Measurements from ENCODE around the gene ATF4.

The ATF4 gene

DNA sequence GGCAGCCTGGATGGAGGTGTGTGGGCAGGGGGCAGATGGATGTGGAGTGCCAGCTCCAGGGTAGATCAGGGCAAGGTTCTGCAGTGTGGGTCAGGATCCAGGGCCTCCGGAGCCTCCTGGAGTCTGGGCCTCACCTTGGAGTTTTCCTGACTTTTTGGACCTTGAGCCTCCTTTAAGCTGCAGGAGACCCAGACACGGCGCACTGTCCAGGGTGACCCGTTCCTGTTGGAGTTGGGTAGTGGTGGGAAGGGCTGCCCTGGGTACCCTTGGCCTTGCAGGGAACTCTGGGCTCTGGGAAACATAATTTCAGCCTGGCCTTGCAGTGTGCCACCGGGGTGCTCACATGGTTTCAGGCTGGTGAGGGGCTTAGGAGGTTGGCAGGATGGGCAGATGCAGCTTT, 46.5 kb upstream of the ATF4 start:
- H3K4me1 ChIP-seq (ENCODE audit: insufficient read depth, low read length, severe bottlenecking): peaks cover 43% of the 10 kb centered on the region
- no peak for TF ChIP-seq EZH2 (IDR thresholded peaks at IDR 0.05; ENCODE audit: borderline replicate concordance, low read length)
- TF ChIP-seq, protein P1, sequence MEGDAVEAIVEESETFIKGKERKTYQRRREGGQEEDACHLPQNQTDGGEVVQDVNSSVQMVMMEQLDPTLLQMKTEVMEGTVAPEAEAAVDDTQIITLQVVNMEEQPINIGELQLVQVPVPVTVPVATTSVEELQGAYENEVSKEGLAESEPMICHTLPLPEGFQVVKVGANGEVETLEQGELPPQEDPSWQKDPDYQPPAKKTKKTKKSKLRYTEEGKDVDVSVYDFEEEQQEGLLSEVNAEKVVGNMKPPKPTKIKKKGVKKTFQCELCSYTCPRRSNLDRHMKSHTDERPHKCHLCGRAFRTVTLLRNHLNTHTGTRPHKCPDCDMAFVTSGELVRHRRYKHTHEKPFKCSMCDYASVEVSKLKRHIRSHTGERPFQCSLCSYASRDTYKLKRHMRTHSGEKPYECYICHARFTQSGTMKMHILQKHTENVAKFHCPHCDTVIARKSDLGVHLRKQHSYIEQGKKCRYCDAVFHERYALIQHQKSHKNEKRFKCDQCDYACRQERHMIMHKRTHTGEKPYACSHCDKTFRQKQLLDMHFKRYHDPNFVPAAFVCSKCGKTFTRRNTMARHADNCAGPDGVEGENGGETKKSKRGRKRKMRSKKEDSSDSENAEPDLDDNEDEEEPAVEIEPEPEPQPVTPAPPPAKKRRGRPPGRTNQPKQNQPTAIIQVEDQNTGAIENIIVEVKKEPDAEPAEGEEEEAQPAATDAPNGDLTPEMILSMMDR (IDR thresholded peaks at IDR 0.05; ENCODE audit: low read length): no peak
- no peak overlapping the region for H3K27ac ChIP-seq (ENCODE audit: low read depth, low read length, poor library complexity, severe bottlenecking)
- H3K9ac ChIP-seq (ENCODE audit: low read length): no peak overlapping the region
- no peaks in the 10 kb centered on the region for H4K20me1 ChIP-seq (ENCODE audit: insufficient read depth, low read length)
- no peak overlapping the region for H3K4me3 ChIP-seq (ENCODE audit: low read depth, low read length, poor library complexity, severe bottlenecking)
- H2AFZ ChIP-seq (ENCODE audit: low read length): no peak overlapping the region
- no peaks in the 10 kb centered on the region for H3F3A ChIP-seq (ENCODE audit: insufficient read depth, low read length)
- H3K36me3 ChIP-seq (ENCODE audit: insufficient read depth, low read length): peaks cover 59% of the 10 kb centered on the region
- no peaks in the 10 kb centered on the region for H3K9me2 ChIP-seq (ENCODE audit: low read depth, low read length)
- H3K9me3 ChIP-seq (ENCODE audit: low read length): no peaks in the 10 kb centered on the region
- peaks cover 4% of the 10 kb centered on the region; the same call in 1 of the 2 replicates for H3K79me2 ChIP-seq (ENCODE audit: insufficient read depth, low read length)
- H3K4me2 ChIP-seq (ENCODE audit: low read length): no peak overlapping the region
- no peaks in the 10 kb centered on the region for H3K27me3 ChIP-seq (ENCODE audit: insufficient read depth, low read length)

DNA sequence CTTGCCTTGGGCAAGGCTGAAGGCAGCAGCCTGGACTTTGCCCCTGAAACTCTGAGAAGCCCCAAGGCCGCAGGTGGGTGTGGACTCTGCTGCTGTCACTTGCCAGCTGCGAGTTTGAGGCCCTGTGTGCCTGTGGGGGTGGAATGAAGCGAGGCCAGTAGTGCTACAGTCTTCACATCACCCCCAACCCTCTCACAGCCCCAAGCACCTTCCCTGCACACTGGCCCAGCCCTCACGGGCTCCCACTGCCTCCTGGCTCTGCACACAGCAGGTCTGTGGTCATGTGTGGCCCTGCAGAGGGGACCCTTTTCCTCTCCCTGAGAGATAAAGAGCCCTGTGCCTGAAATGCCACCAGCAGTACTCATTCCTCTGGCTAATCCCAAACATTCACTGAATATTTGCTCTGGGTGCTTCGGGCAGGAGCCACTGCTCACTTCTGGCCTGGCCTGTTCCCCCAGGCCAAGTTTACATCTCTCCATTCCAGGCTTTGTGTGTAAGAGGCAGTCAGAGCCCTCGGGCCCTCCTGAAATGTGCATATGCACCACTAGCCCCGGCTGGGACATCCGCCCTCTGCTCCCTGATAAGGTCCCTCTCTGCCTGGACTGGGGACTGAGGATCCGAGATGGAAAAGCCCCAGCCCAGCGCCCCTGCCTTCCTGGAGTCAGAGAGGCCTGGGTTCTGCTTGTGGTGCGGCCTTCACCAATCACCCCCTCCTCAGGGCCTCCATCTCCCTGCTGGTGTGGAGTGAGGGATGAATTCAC, 45.8 kb upstream of the ATF4 start:
- Histone ChIP-seq H3K36me3 (ENCODE audit: insufficient read depth, low read length) (peaks cover 66% of the 10 kb centered on the region), H3K27me3 (ENCODE audit: insufficient read depth, low read length) (no peaks in the 10 kb centered on the region), H3F3A (ENCODE audit: insufficient read depth, low read length) (no peaks in the 10 kb centered on the region), H3K4me3 (ENCODE audit: low read depth, low read length, poor library complexity, severe bottlenecking) (no peak overlapping the region), H3K79me2 (ENCODE audit: insufficient read depth, low read length) (0 out of 2 replicates have a peak, but pooled peaks cover 4% of the 10 kb centered on the region), H3K4me2 (ENCODE audit: low read length) (no peak overlapping the region), H3K27ac (ENCODE audit: low read depth, low read length, poor library complexity, severe bottlenecking) (no peak overlapping the region), H3K9ac (ENCODE audit: low read length) (no peak overlapping the region), H4K20me1 (ENCODE audit: insufficient read depth, low read length) (no peaks in the 10 kb centered on the region), H2AFZ (ENCODE audit: low read length) (no peak overlapping the region), H3K9me2 (ENCODE audit: low read depth, low read length) (no peaks in the 10 kb centered on the region), H3K9me3 (ENCODE audit: low read length) (no peaks in the 10 kb centered on the region), H3K4me1 (ENCODE audit: insufficient read depth, low read length, severe bottlenecking) (peaks cover 37% of the 10 kb centered on the region)
- TF ChIP-seq EZH2 (IDR thresholded peaks at IDR 0.05; ENCODE audit: borderline replicate concordance, low read length): no peak
- TF ChIP-seq, protein P1 (IDR thresholded peaks at IDR 0.05; ENCODE audit: low read length): no peak

DNA sequence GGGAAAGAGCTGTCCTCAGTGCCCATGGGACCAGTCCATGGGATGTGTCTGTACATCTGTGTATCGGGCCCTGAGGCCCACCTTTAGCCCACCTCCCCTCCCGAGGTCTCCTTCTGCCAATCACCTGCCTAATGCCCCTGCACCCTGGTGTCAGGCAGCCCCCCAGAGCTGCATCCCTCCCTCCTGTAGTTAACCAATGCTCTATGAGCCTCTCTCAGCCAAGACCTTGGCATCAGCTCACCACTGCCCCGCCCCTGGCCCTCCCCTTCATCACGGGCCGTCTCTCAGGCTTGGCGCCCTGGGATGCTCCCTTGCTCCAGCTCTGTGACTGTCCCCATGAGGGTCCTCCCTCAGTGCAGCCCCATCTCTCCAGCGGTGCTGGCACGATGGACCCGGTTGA, 45.0 kb upstream of the ATF4 start:
- no peak overlapping the region for H3K27ac ChIP-seq (ENCODE audit: low read depth, low read length, poor library complexity, severe bottlenecking)
- H3K4me2 ChIP-seq (ENCODE audit: low read length): no peak overlapping the region
- H2AFZ ChIP-seq (ENCODE audit: low read length): no peak overlapping the region
- H3K4me1 ChIP-seq (ENCODE audit: insufficient read depth, low read length, severe bottlenecking): peaks cover 28% of the 10 kb centered on the region
- H3K4me3 ChIP-seq (ENCODE audit: low read depth, low read length, poor library complexity, severe bottlenecking): no peak overlapping the region
- no peaks in the 10 kb centered on the region for H4K20me1 ChIP-seq (ENCODE audit: insufficient read depth, low read length)
- no peaks in the 10 kb centered on the region for H3K9me3 ChIP-seq (ENCODE audit: low read length)
- TF ChIP-seq, protein P1 (IDR thresholded peaks at IDR 0.05; ENCODE audit: low read length): no peak
- TF ChIP-seq EZH2 (IDR thresholded peaks at IDR 0.05; ENCODE audit: borderline replicate concordance, low read length): no peak
- H3K79me2 ChIP-seq (ENCODE audit: insufficient read depth, low read length): 0 out of 2 replicates have a peak, but pooled peaks cover 4% of the 10 kb centered on the region
- H3K9ac ChIP-seq (ENCODE audit: low read length): no peak overlapping the region
- peaks cover 74% of the 10 kb centered on the region for H3K36me3 ChIP-seq (ENCODE audit: insufficient read depth, low read length)
- H3K27me3 ChIP-seq (ENCODE audit: insufficient read depth, low read length): no peaks in the 10 kb centered on the region
- H3K9me2 ChIP-seq (ENCODE audit: low read depth, low read length): no peaks in the 10 kb centered on the region
- H3F3A ChIP-seq (ENCODE audit: insufficient read depth, low read length): no peaks in the 10 kb centered on the region

Data from OCI-LY1 (cell line).